Endothelial cell of hepatic sinusoid (primary cell): ENCODE data around the gene ENG.

ENCODE experiments used
- in situ Hi-C: cut with HindIII; loops from 2 replicates; pipeline ENCODE4 v1.10.0; 2017; ENCODE audit warnings: low sequenced_read_pairs

ENG gene

DNA sequence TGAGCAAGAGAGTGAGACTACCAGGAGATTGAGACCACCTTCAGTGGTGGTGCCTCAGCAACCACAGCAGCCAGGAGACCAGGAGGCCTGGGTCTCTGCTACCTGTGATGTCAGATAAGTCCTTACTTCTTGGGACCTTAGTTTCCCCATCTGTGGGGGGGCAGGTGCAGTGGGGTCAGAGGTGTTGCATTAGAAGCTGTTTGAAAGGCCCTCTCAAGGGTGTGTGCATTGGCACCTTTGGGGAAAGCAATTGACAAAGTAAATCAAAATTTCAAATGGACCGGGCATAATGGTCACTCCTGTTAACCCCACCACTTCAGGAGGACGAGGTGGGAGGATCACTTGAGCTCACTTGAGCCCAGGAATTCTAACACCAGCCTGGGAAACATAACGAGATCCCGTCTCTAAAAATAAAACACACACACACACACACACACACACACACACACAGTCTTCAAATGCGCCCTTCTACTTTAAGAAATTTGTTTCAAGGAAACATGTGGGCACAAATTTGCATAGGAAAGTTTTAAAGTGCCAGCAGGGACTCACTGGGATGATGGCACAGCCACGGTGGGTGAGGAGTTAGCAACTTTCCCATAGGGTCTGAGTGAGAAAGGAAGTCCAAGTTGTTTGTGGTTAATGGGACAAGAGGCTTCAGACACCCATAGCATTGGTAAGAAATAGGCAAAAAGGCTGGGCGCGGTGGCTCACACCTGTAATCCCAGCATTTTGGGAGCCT, 24.4 kb upstream of the ENG start:
- in situ Hi-C loops, result no loop called here

DNA sequence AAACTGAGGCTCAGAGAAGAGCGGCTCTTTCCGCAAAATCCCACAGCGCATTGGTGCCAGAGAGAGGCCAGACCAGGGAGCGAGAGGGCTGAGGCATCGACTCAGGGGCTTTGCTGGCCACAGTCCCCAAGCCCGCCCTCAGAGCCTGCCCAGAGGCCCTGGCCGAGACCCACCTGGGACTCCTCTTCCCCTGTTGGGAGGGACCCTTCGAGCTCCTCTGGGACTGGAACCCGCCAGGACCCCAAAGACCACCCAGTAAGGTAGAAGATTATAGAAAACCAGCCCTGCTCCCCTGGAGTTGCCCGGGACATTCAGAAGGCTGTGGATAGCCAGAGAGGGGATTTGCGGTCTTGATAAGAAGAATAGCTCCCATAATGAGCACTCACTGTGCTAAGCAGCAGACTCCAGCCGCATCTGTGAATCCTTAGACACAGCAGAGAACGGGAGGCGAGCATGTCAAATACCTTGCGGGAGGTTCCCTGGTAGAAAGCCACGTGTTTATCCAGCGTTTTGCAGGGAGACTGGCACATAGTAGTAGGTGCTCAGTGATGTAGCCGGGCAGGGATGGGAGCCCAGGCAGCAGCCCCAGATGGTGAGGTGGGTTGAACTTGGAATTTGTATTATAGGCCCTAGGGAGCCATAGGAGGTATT, 23.7 kb upstream of the ENG start:
- in situ Hi-C loops, result no loop called here

DNA sequence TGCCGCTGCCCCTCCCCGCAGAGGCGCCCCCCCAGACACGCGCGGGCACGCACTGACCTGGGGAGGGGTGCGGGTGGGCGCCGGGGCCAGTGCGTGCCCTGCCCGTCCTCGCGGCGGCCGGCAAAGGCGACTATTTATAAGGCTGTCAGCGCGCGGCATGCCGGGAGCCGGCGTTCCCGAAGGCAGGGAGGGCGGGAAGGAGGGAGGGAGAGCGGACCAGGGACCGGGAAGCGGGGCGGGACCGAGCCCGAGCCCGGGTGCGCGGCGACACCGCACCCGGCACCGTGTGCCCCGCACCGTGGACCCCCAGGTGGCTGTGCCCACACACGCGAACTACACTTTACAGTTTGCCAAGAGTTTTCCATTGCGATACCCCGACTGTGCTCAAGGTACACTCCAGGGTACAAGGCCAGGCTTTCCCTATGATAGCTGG, 23.1 kb upstream of the ENG start, which contains the start of gene AK1:
AK1 (minus strand) TSS at position 110 of the 433 bp plus-strand sequence. CDS start 3,058 bp downstream, outside the sequence.
- in situ Hi-C loops, result no loop called here

DNA sequence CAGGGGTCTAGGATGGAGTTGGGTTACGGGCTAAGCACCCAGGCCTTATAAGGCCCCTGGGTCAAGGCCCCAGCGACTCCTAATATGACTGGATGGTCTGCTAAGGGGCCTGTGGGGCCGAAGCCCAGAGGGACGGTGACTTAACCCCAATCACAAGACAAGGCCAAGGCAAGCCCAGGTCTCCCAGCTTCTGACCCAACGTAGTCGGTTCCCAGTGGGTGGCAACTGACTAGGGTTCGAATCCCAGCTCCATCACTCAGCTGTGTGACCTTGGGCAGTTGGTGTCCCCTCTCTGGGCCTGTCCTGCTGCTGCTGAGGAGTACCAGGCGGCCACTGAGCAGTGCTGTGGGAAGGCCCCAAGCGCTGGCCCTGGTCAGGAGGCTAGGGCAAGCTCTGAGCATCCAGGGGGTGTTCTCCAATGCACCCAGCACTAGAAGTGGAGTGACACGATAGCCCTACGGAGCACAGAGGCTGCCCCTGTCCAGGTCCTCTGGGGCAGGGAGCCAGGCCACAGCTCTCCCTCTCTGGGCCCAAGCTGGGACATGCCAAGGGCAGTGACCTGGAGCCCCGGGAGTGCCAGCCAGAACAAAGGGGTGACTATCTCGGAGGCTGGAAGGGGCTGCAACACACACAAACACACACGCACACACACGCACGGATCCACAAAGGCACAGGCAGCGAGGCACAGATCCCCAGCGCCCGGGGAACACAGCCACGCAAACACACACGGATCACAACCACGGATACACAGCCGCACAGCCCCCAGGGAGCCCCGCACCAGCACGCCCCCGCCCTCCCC, 22.5 kb upstream of the ENG start:
- in situ Hi-C loops, result no loop called here

DNA sequence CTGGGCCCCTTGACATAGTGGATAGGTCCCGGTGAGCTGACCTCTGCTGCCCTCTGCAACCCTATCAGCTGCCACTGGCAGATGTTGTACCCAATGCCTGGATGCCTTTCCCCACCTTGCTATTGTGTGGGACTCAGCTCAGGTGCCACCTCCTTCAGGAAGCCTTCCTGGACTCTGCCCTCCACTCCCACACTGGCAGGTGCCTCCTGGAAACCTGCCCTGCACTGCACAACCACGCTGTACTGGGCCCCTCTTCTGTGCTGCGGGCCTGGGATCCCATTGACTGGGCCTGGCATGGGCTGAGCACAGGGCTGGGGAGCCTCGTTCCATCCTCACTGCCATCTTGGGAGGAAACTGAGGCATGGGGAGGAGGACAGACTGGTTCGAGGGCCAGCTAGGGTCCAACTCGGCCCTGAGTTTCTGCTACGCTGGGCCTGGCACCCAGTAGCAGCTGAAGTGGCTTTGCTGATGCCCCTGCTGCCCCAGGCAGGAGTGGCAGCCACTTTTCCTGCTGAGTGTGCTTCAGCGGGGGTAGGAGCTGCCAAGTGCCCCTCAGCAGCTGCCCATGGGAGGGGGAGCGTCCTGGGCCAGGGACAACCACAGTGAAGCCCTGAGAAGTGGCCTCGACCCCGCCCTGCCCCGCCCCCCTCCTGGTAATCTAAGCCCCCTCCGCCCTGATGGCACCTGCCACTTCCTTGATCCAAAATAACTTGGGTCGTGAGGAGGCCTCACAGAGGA, 21.7 kb upstream of the ENG start:
- in situ Hi-C loops, result no loop called here

DNA sequence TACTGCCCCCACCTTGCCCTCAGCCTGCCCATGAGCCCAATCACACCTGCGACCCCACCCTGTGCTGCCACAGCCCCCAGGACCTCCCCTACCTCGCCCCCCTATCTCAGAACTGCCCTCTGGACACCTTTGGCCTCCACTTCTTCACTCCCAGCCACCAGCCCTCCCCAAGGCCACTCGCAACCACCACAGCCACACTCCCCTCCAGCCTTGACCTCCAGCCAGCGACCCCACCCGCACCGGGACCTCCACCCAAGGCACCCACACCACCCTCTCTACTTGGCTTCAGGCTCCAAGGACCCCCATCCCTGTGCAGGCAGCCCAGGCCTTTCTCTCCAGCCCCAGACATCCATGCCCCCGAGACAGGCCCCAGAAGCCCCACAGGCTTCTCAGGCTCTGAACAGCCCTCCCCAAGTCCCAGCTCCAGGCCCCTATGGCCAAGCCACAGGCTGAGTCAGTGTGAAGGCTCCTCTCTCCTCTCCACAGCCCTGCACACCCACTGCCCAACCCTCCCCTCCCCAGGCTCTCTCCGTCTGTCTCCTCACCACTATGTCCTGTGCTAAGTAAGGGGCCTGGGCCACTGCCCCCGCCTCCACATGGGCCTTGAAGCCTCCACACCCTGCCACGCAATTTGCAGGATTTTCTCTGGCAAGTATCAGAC, 21.0 kb upstream of the ENG start:
- in situ Hi-C loops, result no loop called here

DNA sequence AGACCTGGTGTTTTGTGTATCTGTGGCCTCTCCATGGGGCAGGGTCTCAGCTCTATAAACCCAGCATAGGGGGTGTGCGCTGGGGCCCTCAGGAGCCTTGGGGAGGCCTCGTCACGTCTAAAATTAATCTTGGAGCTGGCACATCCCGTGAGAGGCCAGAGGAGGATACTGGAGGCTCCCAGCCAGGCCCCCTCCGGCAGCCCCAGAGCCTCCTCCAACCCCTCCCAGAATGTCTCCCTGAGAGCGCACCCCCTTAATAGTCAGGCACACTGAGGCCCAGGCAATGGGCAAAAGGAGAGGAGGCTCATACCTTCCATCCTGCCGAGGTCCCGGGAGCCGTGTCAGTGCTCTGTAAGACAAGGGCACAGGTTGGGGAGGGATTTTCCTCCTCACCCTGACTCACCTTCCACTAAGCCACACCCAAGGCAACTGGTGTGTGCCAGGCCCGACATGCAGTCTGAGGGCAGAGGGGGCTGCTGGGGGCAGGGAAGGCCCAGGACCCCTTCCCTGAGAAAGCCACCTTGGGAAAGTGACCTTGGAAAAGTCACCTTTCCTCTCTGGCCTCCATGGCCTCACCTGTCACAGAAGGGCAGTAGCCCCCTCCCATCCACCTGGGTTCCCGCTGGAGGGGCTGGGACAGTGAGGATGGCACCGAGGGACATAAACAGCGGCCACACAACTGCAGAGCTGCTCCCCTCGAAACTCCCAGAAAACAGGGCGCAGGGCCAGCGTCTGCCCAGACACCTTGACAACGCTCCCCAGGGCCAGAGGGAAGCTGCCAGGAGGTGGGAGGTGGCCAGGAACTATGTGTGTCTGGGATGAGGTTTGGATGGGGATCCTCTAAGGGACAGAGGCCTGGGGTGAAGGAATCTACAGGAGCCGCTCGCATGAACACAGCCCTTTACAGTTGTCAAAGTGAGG, 20.1 kb upstream of the ENG start:
- in situ Hi-C loops, result loop anchor here (5.0 to 25.0 kb wide), 2 partner anchors 57 to 112 kb away; no protein-coding TSS in a partner anchor

DNA sequence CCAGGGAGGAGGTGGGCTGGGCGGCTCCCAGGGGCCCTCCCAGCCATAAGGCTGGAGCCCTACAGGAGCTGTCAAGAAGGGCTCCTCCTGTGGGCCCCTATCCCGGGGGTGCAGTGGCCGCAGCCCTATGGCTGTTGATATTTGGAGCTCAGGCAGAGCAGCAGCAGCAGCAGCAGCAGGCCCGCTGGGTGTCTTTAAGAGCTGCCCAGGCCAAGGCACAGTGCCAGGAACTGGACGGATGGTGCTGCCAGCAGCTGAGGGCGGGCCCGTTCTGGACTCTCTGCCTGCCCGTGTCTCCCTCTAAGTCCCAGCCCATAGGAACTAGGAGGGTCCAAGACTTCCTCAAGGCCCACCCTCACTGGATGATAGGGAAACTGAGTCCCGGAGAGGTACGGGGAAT, 19.4 kb upstream of the ENG start:
- in situ Hi-C loops, result loop anchor here (5.0 to 25.0 kb wide), 2 partner anchors 57 to 112 kb away; no protein-coding TSS in a partner anchor

DNA sequence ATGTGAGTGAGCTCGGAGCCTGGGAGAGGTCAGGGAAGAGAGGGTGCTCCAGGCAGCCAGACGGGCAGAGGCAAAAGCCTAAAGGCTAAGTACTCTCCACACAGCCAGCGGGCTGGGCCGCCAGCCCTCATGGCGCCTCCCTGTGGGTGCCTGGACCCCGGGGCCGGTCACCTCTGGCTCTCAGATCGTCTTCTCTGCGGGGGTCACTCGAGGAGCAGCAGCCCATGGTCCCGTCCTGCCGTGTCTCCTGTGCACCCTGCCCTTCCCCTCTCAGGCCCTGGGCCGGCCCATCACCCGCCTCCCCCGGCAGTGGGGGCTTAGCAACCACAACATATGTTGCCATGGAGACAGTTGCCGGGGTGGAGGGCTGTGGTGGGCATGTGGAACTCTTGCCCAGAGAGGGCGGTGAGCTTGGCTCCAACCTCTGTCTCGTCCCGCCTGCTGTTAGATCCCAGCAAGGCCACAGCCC, 18.8 kb upstream of the ENG start:
- in situ Hi-C loops, result loop anchor here (5.0 to 25.0 kb wide), 2 partner anchors 56 to 111 kb away; no protein-coding TSS in a partner anchor

DNA sequence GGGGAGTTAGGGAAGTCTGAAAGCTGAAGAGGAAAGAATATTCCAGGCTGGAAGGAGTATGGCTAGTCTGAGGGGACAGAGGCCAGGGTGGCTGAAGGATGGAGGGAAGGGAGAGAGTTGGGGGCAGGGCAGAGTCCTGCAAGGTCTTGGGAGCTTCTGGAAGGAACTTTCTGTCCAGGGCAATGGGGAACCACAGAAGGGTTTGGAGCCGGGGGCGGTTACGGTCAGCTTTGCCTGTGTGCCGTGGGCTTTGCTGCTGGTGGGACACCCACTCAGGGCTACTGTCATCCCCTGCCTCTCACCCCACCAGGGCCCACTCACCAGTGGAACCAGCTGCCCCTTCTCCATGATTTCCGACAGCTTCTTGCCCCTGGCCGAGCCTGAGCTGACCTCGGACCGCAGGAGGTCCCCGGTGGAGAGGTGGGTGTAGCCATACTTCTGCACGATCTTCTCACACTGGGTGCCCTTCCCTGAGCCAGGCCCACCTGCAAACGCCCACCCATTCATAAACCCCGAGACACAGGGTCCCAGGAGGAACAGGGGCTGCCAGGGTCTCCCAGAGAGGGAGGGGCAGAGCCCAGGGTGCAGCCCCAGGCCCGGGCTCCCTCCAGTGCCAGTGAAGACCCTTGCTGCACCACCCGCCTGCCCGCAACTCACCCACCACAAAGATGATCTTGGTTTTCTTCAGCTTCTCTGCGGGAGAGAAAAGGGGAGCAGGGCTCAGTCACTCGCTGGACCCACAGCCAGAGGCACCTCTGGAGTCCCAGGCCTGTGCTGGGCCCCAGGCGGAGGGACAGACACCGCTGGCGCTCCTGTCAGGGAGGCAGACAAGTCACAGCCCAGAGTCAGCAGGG, 18.1 kb upstream of the ENG start:
- in situ Hi-C loops, result loop anchor here (5.0 to 25.0 kb wide), 2 partner anchors 55 to 110 kb away; no protein-coding TSS in a partner anchor

DNA sequence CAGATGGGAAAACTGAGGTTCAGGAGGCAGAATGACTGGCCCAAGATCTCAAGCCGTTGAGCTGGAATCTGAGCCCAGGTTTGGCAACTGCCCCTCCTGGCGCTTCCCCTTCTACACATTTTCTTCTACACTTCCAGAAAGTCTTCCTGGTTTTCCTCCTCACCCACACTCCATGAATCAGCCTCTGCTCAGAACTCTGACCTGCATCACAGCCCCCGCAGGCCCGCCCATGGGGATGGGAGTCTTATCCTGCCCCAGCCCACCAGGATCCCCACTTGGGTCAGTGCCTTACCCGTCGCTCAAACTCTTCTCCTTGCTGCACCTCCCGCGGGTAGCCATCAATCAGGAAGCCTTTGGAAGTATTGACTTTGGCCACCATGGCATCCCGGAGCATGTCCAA, 17.1 kb upstream of the ENG start:
- in situ Hi-C loops, result loop anchor here (5.0 to 25.0 kb wide), 2 partner anchors 54 to 109 kb away; no protein-coding TSS in a partner anchor

DNA sequence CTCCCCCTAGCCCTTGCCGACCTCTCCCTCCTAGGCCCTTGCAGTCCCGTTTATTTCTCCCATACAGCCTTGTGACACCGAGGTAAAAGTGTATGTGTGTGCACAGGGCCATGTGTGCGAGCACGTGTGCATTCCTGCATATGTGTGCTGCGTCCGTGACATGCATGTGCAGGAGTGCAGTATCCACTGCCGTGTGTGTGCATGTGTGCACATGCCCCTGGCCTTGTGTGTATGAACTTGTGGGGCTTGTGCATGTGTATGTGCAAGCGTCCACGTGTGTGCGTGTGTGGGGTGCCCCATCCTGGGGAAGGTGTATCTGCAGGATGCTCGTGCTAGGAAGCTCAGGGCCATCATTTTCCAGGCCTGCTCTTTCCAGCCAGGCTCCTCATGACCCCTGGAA, 16.4 kb upstream of the ENG start:
- in situ Hi-C loops, result loop anchor here (5.0 to 25.0 kb wide), 2 partner anchors 54 to 109 kb away; no protein-coding TSS in a partner anchor

DNA sequence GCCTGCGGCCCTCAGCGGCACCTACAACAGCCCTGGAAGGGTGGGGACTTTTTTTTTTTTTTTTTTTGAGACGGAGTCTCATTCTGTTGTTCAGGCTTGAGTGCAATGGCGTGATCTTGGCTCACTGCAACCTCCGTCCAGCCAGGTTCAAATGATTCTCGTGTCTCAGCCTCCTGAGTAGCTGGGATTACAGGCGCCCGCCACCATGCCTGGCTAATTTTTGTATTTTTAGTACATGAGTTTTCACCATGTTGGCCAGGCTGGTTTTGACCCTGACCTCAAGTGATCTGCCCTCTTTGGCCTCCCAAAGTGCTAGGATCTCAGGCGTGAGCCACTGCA, 15.7 kb upstream of the ENG start:
- in situ Hi-C loops, result loop anchor here (5.0 to 25.0 kb wide), 2 partner anchors 53 to 108 kb away; no protein-coding TSS in a partner anchor

DNA sequence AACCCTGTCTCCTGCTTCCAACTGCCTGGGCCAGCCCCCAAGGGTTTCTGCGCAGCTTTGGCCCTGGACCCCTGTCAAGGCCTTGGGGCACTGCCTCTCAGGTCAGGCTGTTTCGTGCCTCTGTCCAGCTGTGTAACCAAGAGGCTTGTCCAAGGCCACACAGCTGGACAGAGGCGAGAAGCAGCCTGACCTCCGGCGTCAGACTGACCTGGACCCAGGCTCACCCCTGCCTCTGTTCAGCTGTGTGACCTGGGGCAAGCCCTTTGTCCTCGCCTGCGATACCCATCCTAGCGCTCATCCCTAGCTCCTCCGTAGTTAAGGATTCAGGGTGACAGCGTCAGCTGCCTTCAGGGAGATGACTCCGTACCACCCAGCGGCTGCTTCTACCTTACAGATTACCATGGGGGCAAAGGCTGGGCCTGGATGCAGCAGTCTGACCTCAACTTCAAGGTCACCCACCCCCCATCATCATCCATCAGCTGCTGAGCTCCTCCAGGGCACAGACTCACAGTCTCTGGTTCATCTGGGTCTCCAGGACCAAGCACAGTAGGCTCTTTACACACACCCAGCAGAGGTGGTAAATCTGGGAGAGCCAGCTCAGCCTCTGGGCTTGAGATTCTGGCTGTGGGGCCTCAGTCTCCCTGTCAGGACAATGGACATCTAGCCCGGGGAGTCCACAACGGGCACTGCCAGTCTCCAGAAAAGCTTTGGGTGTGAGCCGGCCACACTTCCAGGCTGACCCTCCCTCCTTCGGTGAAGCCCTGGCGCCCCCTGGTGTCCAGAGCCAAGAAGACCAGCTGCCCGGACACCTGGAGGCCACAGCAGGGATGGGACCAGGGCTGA, 15.1 kb upstream of the ENG start:
- in situ Hi-C loops, result loop anchor here (5.0 to 25.0 kb wide), 2 partner anchors 52 to 107 kb away; no protein-coding TSS in a partner anchor

DNA sequence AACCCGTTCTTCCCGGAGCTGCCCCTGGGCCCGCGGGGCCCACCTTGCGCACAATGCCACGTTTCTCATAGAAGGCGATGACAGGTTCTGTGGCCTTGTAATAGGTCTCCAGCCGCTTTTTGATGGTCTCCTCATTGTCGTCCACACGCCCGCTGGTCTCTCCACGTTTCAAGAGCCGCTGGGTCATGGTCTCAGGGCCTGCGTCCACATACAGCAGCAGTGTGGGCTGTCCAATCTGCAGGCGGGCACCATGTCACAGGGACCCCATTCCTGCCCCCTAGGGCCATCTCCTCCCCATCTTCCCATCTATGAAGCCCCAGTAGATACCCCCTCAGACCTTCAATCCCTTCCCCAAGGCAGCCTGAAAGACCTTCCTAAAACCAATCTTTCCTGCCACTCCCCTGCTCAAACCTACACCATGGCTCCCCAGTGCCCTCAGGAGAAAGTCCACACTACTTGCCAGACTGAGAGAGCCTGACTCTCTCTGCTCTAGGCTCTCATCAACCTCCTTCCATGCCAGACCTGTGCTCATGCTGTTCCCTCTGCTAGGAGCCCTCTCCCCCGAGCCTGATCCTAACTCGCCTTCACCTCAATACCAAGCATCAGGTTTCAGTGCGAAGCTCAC, 13.9 kb upstream of the ENG start:
- in situ Hi-C loops, result loop anchor here (25.0 kb wide), 1 partner anchor 106 kb away; no protein-coding TSS in a partner anchor
